Pancreas (tissue), 10 donors: ENCODE measurements around the gene INF2. TPM values are rescaled to one million over a fixed set of nuclear protein-coding genes. Genes with fewer than 3 reads are reported as not detected.
"Not testable (repeated sequence)": the region's sequence is repeated elsewhere in the genome, so short reads cannot be mapped to it uniquely, and the experiment has no call there.

Source experiments
- ATAC-seq, 4 donors: fragments of 200-7000 bp; cut with Tn5 transposase; one replicate each; pipeline versions ENCODE4 v1.8.0 to v1.9.1; 2020; ENCODE audit warnings: mild to moderate bottlenecking in 4 of 4, moderate library complexity in 4 of 4
- DNase-seq, 6 donors: peaks; one replicate each; pipeline ENCODE4 v3.0.0-alpha.2; 2020
- FAIRE-seq: peaks from 2 replicates; lab custom pipeline; 2012; peaks lifted over from hg19 to GRCh38; lab: Jason Lieb, UNC
- H3K27ac ChIP-seq, 4 donors: fragments of 200-600 bp; sonication (generic); 1 replicate in 3 of 4; 2 replicates in 1 of 4; pipeline versions ENCODE4 v1.5.0 to v1.8.0; 2020
- H3K27me3 ChIP-seq, 4 donors: fragments of 200-600 bp; one replicate each; pipeline ENCODE4 v1.8.0; 2021
- H3K36me3 ChIP-seq, 3 donors: fragments of 200-600 bp; sonication (generic) in 1 of 3; one replicate each; pipeline versions ENCODE4 v1.5.0 to v1.8.0; 2020 to 2021
- H3K4me1 ChIP-seq, 3 donors: fragments of 200-600 bp; one replicate each; pipeline ENCODE4 v1.8.0; 2021
- H3K4me3 ChIP-seq, 4 donors: fragments of 200-600 bp; sonication (generic) in 2 of 4; one replicate each; pipeline versions ENCODE4 v1.5.0 to v1.8.0; 2020 to 2021
- H3K9me3 ChIP-seq, 4 donors: fragments of 200-600 bp; one replicate each; pipeline ENCODE4 v1.8.0; 2021
- WGBS, 2 donors: extraction: QIAGEN DNeasy Blood & Tissue Kit; methylation state at CpG; one replicate each; pipeline ENCODE4 v1.1.7; 2013; 5-methylcytosine and 5-hydroxymethylcytosine counted together
- intact Hi-C, 3 donors: fragments of 100-400 bp; cut with DNase I; formaldehyde crosslinking; loops; one replicate each; pipeline versions ENCODE4 v1.11.1 to v1.14.2; 2022
- polyA plus RNA-seq, 2 donors: library from polyadenylated mRNA; stranded (reverse); fragments of 200-250 nt; gene quantifications; one replicate each; pipeline ENCODE4 v1.2.3, GENCODE V29; 2013
- total RNA-seq, 6 donors: library from RNA; stranded (reverse); fragmentation: NEBNext Ultra II Directional in 4 of 6; extraction: Animal tissue kit (Norgen Biotek cat#: 25700) in 4 of 6; gene quantifications; one replicate each; pipeline versions ENCODE4 v1.2.1 to v1.2.4, GENCODE V29; 2021 to 2023
- TF ChIP-seq, protein P1 (sequence below), 4 donors: fragments of 200-600 bp; sonication (generic) in 3 of 4; IDR thresholded peaks; one replicate each; pipeline versions ENCODE4 v1.5.0 to v1.8.0; 2021; ENCODE audit warnings: antibody characterized with exemption in 4 of 4
- donor health status: healthy with polysubstance abuse.
- donor health status: DM: no; HTN: no; CAD: no; lungs with moderate emphysema.
- donor health status: DM: no; HTN: no; CAD: no.
- donor health status: control.
- donor health status: control.
- donor health status: Bipolar disorder and iron deficiency.
- donor health status: DM: yes; HTN: yes; CAD: no.
- donor health status: DM: no; HTN: no; CAD: no.
- donor health status: DM: no; HTN: no; CAD: no.
- donor health status: DM: yes; HTN: yes; CAD: no.

Gene INF2
- total and polyA plus RNA-seq, 8 donors = 20.4 to 80.8 (median 27.8) TPM

DNA sequence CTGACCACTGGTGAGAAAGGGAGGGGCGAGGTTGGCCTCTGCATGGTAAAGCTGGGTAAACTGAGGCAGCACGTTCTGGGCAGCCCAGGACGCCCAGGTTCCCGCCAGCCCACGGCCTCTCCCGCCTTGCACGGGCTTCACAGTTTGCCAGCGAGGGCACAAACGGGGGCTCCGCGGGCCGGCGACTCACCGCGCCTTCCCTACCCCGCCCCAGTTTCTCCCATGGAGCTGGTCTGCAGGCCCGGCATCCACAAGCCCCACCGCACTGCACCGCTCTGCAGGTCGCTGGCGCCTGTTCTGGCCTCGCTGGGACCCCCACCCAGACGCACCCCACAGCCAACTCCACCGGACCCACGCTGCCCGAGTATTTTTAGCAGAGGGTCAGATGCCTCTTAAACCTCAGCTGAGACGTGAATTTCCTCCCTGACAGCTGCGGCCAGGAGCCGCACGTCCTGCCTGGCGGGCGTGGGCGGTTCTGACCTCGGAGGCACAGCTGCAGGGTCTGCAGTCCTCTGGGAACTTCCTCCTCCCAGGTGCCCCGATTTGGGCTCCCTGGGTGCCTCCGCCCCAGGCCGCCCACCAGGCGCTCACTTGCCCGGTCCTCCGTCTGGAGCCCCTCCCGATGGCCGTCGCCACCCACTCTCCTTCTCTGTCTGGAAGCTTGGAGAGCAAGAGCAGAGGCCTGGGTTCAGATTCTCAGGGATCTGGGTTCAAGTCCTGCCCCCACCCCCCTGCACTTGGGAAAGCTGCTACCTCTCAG is 29.5 kb upstream of the INF2 start:
- TF ChIP-seq, protein P1, sequence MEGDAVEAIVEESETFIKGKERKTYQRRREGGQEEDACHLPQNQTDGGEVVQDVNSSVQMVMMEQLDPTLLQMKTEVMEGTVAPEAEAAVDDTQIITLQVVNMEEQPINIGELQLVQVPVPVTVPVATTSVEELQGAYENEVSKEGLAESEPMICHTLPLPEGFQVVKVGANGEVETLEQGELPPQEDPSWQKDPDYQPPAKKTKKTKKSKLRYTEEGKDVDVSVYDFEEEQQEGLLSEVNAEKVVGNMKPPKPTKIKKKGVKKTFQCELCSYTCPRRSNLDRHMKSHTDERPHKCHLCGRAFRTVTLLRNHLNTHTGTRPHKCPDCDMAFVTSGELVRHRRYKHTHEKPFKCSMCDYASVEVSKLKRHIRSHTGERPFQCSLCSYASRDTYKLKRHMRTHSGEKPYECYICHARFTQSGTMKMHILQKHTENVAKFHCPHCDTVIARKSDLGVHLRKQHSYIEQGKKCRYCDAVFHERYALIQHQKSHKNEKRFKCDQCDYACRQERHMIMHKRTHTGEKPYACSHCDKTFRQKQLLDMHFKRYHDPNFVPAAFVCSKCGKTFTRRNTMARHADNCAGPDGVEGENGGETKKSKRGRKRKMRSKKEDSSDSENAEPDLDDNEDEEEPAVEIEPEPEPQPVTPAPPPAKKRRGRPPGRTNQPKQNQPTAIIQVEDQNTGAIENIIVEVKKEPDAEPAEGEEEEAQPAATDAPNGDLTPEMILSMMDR (IDR thresholded peaks at IDR 0.05) = no peak
- DNase-seq (peak in 1 of 6 donors; percentile 63), FAIRE-seq (no peak), ATAC-seq (peak in 1 of 4 donors; percentile 22)
- H3K9me3 ChIP-seq = no peaks in the 10 kb centered on the region
- WGBS, 2 donors = 66 to 70% methylated on average over 42 to 43 of the region's 43 CpGs
- intact Hi-C loops = loop anchor here in 1 of 3 donors (10.0 kb wide), 1 partner anchor 45 kb away; no protein-coding TSS in a partner anchor
- no peak overlapping the region for H3K4me3 ChIP-seq
- H3K4me1 ChIP-seq = peaks cover 0 to 10% (median 5%) of the 10 kb centered on the region in 3 donors
- H3K36me3 ChIP-seq = no peaks in the 10 kb centered on the region
- H3K27ac ChIP-seq = no peak overlapping the region
- H3K27me3 ChIP-seq = no peaks in the 10 kb centered on the region

DNA sequence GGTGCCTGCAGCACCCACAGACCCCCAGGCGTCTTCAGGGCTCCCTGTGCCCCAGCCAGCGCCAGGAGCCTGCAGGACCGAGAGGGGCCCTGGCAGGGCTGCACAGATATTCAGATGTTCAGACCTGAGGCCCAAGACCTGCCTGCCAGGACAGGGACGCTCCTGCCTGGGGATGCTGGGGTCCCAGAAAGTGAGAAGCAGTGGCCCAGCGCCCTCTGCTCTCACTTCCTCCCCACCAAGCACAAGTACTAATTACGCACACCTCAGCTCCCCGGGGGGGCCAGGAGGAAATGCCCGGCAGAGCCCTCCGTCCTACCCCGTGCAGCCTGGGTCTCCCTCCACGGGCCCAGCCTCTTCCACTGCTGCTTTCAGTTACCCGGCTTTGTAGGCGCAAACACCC is 28.8 kb upstream of the INF2 start:
- no peak for FAIRE-seq
- peak in 1 of 4 donors; percentile 30 for ATAC-seq

DNA sequence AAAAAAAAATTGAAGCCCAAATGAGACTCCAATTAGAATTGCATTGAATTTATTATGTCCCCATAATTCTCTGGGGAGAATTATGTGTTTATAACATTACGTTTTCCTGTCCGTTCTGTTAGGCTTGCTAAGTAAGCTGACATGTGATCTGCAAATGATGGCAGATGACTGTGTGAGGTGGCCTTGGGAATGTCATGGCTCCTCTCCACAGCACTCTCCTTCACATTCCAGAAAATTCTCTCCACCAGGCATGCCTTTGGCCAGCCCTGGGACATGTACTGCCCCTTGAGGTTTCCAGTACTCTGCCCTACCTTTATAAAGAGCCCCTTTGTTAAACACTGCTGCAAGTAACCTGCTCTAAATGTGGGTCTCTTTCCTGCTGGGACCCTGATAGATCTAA is 28.3 kb upstream of the INF2 start:
- DNase-seq (no peak), ATAC-seq (no peak), FAIRE-seq (no peak)
- Histone ChIP-seq H3K9me3 (no peaks in the 10 kb centered on the region), H3K27me3 (no peaks in the 10 kb centered on the region), H3K36me3 (no peaks in the 10 kb centered on the region), H3K27ac (no peak overlapping the region), H3K4me3 (no peak overlapping the region), H3K4me1 (peaks cover 0 to 10% (median 8%) of the 10 kb centered on the region in 3 donors)
- WGBS, 2 donors = 86 to 90% methylated on average over 2 of the region's 2 CpGs
- TF ChIP-seq, protein P1 (IDR thresholded peaks at IDR 0.05) = no peak
- intact Hi-C loops = no loop called here

More for the DNA sequence above, 28.8 kb upstream of the INF2 start:
- DNase-seq = peak in 1 of 6 donors; percentile 42
- intact Hi-C loops = no loop called here
- Histone ChIP-seq H3K27ac (no peak overlapping the region), H3K9me3 (no peaks in the 10 kb centered on the region), H3K36me3 (no peaks in the 10 kb centered on the region), H3K4me1 (peaks cover 0 to 10% (median 6%) of the 10 kb centered on the region in 3 donors), H3K4me3 (no peak overlapping the region), H3K27me3 (no peaks in the 10 kb centered on the region)
- WGBS, 2 donors = 84 to 89% methylated on average over 13 of the region's 13 CpGs
- TF ChIP-seq, protein P1 (IDR thresholded peaks at IDR 0.05) = no peak

DNA sequence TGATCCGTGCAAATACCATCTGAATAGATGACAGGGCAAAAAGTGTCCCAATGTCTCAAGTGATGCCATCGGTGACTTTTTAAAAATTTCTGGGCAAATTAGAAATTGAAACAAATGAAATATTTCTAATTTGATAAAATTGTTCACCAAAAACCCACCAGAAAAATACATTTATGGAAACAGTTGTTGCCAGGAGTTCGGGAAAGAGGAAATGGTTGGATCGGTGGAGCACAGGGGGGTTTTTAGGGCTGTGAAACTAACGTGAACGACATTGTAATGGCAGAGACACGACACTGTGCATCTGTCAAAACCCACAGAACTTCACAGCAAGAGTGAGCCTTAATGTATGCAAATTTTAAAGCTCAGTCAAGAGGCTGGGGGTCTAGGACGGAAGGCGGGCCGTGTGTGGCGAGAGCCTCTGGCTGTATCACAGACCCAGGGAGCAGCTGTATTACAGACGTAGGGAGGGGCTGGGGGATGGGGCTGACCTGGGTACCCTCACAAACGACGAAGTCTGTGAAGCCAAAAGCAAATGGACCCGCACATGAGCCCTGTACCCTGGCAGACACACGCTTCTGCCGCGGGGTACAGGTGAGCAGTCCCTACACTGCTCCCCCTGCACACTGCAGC is 27.8 kb upstream of the INF2 start:
- FAIRE-seq, intact Hi-C loops: not testable (repeated sequence)

DNA sequence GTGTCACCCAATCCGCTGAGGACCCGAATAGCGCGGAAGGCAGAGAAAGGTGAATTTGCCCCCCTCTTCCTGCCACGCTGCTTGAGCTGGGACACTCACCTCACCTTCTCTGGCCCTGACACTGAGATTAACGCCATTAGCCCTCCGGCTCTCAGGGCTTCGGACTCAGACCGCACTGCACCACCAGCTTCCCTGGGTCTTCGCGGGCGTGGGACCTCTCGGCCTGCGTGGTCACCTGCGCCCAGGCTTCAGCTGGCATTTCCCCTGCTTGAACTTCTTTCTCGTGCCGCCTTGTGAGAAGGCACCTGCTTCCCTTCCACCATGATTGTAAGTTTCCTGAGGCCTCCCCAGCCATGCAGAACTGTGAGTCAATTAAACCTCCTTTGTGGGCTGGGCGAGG is 26.9 kb upstream of the INF2 start:
- H3K9me3 ChIP-seq, H3K4me3 ChIP-seq, ATAC-seq, H3K4me1 ChIP-seq, intact Hi-C loops, H3K27me3 ChIP-seq, H3K27ac ChIP-seq, H3K36me3 ChIP-seq, FAIRE-seq: not testable (repeated sequence)
- DNase-seq = peak in 1 of 6 donors; percentile 27
- WGBS, 2 donors = 94 to 96% methylated on average over 14 to 18 of the region's 18 CpGs

More for the DNA sequence above, 27.8 kb upstream of the INF2 start:
- H3K27me3 ChIP-seq, H3K9me3 ChIP-seq, ATAC-seq, H3K4me1 ChIP-seq, H3K27ac ChIP-seq, H3K4me3 ChIP-seq, H3K36me3 ChIP-seq: not testable (repeated sequence)
- DNase-seq = peak in 1 of 6 donors; percentile 13
- WGBS, 2 donors = 94% methylated on average over 16 to 18 of the region's 18 CpGs
